OCI-LY3 (cell line): ENCODE measurements around the gene SATB2.

ENCODE experiments used
- H2AFZ ChIP-seq: fragments of 200-600, 300-600 bp; shearing (Covaris generic); 2 replicates; pipeline ENCODE4 v1.6.0; 2014; ENCODE audit warnings: antibody characterized with exemption, low read depth, low read length
- H3K27ac ChIP-seq: fragments of 200-600, 300-600 bp; sonication (generic); 2 replicates; pipeline ENCODE4 v1.5.1; 2014; ENCODE audit warnings: mild to moderate bottlenecking, low read length, moderate library complexity, mixed read lengths
- H3K27me3 ChIP-seq: fragments of 200-600, 300-600 bp; sonication (generic); 2 replicates; pipeline ENCODE4 v1.6.1; 2014; ENCODE audit warnings: low read depth, low read length, mixed read lengths
- H3K36me3 ChIP-seq: fragments of 200-600, 300-600 bp; sonication (generic); replicated peaks from 2 replicates; pipeline ENCODE3; 2014; ENCODE audit warnings: low read depth, low read length, mixed read lengths
- H3K4me1 ChIP-seq: fragments of 300-600, 200-600 bp; sonication (generic); 2 replicates; pipeline ENCODE4 v1.6.1; 2014; ENCODE audit warnings: low read length, mixed read lengths
- H3K4me2 ChIP-seq: fragments of 200-600, 300-600 bp; sonication (generic); 2 replicates; pipeline ENCODE4 v1.6.1; 2014; ENCODE audit warnings: low read length, mixed read lengths
- H3K4me3 ChIP-seq: fragments of 300-600, 200-600 bp; sonication (generic); 2 replicates; pipeline ENCODE4 v1.5.1; 2014; ENCODE audit warnings: antibody characterized with exemption, mild to moderate bottlenecking, low read length, moderate library complexity
- H3K79me2 ChIP-seq: fragments of 300-600, 200-600 bp; shearing (Covaris generic); 2 replicates; pipeline ENCODE4 v1.6.1; 2014; ENCODE audit warnings: mild to moderate bottlenecking, low read length, mixed read lengths
- H3K9ac ChIP-seq: fragments of 300-600, 200-600 bp; shearing (Covaris generic); 2 replicates; pipeline ENCODE4 v1.6.0; 2014; ENCODE audit warnings: mild to moderate bottlenecking, low read length, moderate library complexity
- H3K9me3 ChIP-seq: fragments of 200-600, 300-600 bp; shearing (Covaris generic); 2 replicates; pipeline ENCODE4 v1.6.1; 2014; ENCODE audit warnings: low read length, mixed read lengths; ENCODE audit not compliant: insufficient read depth
- H4K20me1 ChIP-seq: fragments of 200-600, 300-600 bp; sonication (generic); 2 replicates; pipeline ENCODE4 v1.6.1; 2016; ENCODE audit warnings: low read length, mixed read lengths; ENCODE audit not compliant: insufficient read depth
- CTCF ChIP-seq: fragments of 200-600, 300-600 bp; sonication (generic); IDR thresholded peaks from 2 replicates; pipeline ENCODE4 v1.5.1; 2014; ENCODE audit warnings: antibody characterized with exemption, low read length, low read depth
- EZH2phosphoT487 ChIP-seq: fragments of 200-600 bp; shearing (Covaris generic); IDR thresholded peaks from 2 replicates; pipeline ENCODE4 v1.6.1; 2018; ENCODE audit warnings: antibody characterized with exemption, mixed run types, low read depth

SATB2 gene

GRCh38 chr2:199455545-199456382 lies 2.0 kb downstream of the SATB2 start:
- Histone ChIP-seq H3K79me2 (no peaks in the 10 kb centered on the region), H2AFZ (no peak overlapping the region; the same call in 1 of the 2 replicates), H3K9me3 (no peaks in the 10 kb centered on the region), H4K20me1 (no peaks in the 10 kb centered on the region), H3K27me3 (0 out of 2 replicates have a peak, but pooled peaks cover 10% of the 10 kb centered on the region), H3K27ac (no peak overlapping the region), H3K4me1 (peaks cover 10% of the 10 kb centered on the region; the same call in 1 of the 2 replicates), H3K9ac (peak overlapping the region; percentile 35; the same call in 1 of the 2 replicates), H3K36me3 (no peaks in the 10 kb centered on the region), H3K4me3 (peak overlapping the region; percentile 77), H3K4me2 (peak overlapping the region; percentile 76)
- no peak for TF ChIP-seq CTCF
- TF ChIP-seq EZH2phosphoT487: no peak

GRCh38 chr2:199455210-199455544 lies 2.6 kb downstream of the SATB2 start:
- Histone ChIP-seq H3K79me2 (no peaks in the 10 kb centered on the region), H3K4me2 (peak overlapping the region; percentile 76), H2AFZ (no peak overlapping the region), H3K27ac (no peak overlapping the region), H3K36me3 (no peaks in the 10 kb centered on the region), H3K4me3 (peak overlapping the region; percentile 77), H4K20me1 (no peaks in the 10 kb centered on the region), H3K9me3 (no peaks in the 10 kb centered on the region), H3K9ac (no peak overlapping the region), H3K4me1 (peaks cover 7% of the 10 kb centered on the region; the same call in 1 of the 2 replicates), H3K27me3 (0 out of 2 replicates have a peak, but pooled peaks cover 10% of the 10 kb centered on the region)
- TF ChIP-seq EZH2phosphoT487: no peak
- TF ChIP-seq CTCF: no peak

GRCh38 chr2:199452991-199453379 lies 4.8 kb downstream of the SATB2 start:
- H2AFZ ChIP-seq: no peak overlapping the region
- H3K36me3 ChIP-seq: no peaks in the 10 kb centered on the region
- H3K9ac ChIP-seq: no peak overlapping the region
- H3K4me3 ChIP-seq: no peak overlapping the region
- H3K27ac ChIP-seq: no peak overlapping the region
- no peaks in the 10 kb centered on the region for H3K79me2 ChIP-seq
- H3K9me3 ChIP-seq: no peaks in the 10 kb centered on the region
- peaks cover 13% of the 10 kb centered on the region for H3K4me1 ChIP-seq
- no peaks in the 10 kb centered on the region for H4K20me1 ChIP-seq
- 0 out of 2 replicates have a peak, but pooled peaks cover 10% of the 10 kb centered on the region for H3K27me3 ChIP-seq
- H3K4me2 ChIP-seq: no peak overlapping the region
- no peak for TF ChIP-seq EZH2phosphoT487
- no peak for TF ChIP-seq CTCF

- Histone ChIP-seq H3K36me3 (no peaks in the 10 kb centered on the region), H3K4me2 (no peak overlapping the region), H3K27ac (no peak overlapping the region), H2AFZ (no peak overlapping the region), H3K9ac (no peak overlapping the region), H3K4me1 (peaks cover 13% of the 10 kb centered on the region), H4K20me1 (no peaks in the 10 kb centered on the region), H3K4me3 (no peak overlapping the region), H3K9me3 (no peaks in the 10 kb centered on the region), H3K27me3 (0 out of 2 replicates have a peak, but pooled peaks cover 10% of the 10 kb centered on the region), H3K79me2 (no peaks in the 10 kb centered on the region)
- no peak for TF ChIP-seq EZH2phosphoT487
- TF ChIP-seq CTCF: no peak
Observed at GRCh38 chr2:199452260-199452990, 5.3 kb downstream of the SATB2 start.
